ENCODE data around the gene ST6GALNAC5.

DNA sequence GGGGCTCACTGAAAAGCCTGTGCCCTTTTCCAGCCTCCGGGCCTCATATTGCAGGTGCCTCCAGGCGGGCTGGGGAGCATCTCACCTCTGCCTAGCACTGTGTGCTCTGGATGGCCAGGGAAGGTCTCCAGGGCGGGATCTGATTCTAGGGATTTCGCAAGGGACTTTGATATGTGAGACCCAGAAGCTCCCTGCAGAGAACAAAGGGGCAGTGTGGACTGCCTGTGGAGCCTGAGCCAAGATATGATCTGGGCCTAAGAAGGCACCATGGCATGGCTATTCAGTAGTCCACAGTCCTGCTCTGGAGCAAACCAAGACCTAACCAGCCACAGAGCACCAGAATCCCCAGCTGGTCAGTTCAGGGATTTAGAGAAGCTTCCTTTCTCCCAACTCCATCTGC is 157.2 kb downstream of the ST6GALNAC5 start:
- TF ChIP-seq POLR2AphosphoS5 (IDR thresholded peaks at IDR 0.05; ENCODE audit: low read depth, low read length) (no peak), TAF1 (IDR thresholded peaks at IDR 0.05; ENCODE audit: borderline replicate concordance, insufficient read depth, low read length) (no peak)
- TF ChIP-seq, protein P1, sequence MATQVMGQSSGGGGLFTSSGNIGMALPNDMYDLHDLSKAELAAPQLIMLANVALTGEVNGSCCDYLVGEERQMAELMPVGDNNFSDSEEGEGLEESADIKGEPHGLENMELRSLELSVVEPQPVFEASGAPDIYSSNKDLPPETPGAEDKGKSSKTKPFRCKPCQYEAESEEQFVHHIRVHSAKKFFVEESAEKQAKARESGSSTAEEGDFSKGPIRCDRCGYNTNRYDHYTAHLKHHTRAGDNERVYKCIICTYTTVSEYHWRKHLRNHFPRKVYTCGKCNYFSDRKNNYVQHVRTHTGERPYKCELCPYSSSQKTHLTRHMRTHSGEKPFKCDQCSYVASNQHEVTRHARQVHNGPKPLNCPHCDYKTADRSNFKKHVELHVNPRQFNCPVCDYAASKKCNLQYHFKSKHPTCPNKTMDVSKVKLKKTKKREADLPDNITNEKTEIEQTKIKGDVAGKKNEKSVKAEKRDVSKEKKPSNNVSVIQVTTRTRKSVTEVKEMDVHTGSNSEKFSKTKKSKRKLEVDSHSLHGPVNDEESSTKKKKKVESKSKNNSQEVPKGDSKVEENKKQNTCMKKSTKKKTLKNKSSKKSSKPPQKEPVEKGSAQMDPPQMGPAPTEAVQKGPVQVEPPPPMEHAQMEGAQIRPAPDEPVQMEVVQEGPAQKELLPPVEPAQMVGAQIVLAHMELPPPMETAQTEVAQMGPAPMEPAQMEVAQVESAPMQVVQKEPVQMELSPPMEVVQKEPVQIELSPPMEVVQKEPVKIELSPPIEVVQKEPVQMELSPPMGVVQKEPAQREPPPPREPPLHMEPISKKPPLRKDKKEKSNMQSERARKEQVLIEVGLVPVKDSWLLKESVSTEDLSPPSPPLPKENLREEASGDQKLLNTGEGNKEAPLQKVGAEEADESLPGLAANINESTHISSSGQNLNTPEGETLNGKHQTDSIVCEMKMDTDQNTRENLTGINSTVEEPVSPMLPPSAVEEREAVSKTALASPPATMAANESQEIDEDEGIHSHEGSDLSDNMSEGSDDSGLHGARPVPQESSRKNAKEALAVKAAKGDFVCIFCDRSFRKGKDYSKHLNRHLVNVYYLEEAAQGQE (IDR thresholded peaks at IDR 0.05; ENCODE audit: insufficient read depth in 1 of 2, low read depth in 2 of 2, low read length in 2 of 2) = no peak
